ENCODE results near the gene SLC16A6.

- TF ChIP-seq POLR2A (IDR thresholded peaks at IDR 0.05) = no peak
- TF ChIP-seq CTCF (IDR thresholded peaks at IDR 0.05) = no peak
Measured at GRCh38 chr17:68239632-68240366, 51.1 kb downstream of the SLC16A6 start.
